Osteoblast (primary cell): ENCODE results near the gene CDCA3. TPM values are rescaled to one million over a fixed set of nuclear protein-coding genes. Genes with fewer than 3 reads are reported as not detected.

Experiments used
- DNase-seq: peaks from one replicate; pipeline ENCODE4 v3.0.0; 2011; ENCODE audit warnings: low spot score, mixed read lengths; ENCODE audit not compliant: insufficient read length; ENCODE audit errors: missing footprints
- H2AFZ ChIP-seq: 2 replicates; pipeline ENCODE4 v1.6.0; 2011; ENCODE audit warnings: mild to moderate bottlenecking, low read length
- H3K27ac ChIP-seq: 2 replicates; pipeline ENCODE4 v1.5.1; 2011; ENCODE audit warnings: mild to moderate bottlenecking, low read depth, low read length, moderate library complexity
- H3K27me3 ChIP-seq: 2 replicates; pipeline ENCODE4 v1.6.0; 2012; ENCODE audit warnings: mild to moderate bottlenecking, control low read depth, inconsistent platforms, low read length, moderate library complexity; ENCODE audit not compliant: insufficient read depth
- H3K36me3 ChIP-seq: 2 replicates; pipeline ENCODE4 v1.5.1; 2011; ENCODE audit warnings: mild to moderate bottlenecking, low read length, control low read depth, moderate library complexity; ENCODE audit not compliant: insufficient read depth
- H3K4me1 ChIP-seq: 2 replicates; pipeline ENCODE4 v1.5.1; 2011; ENCODE audit warnings: mild to moderate bottlenecking, low read length, control low read depth, moderate library complexity; ENCODE audit not compliant: insufficient read depth
- H3K4me2 ChIP-seq: 2 replicates; pipeline ENCODE4 v1.6.0; 2011; ENCODE audit warnings: mild to moderate bottlenecking, low read length; ENCODE audit not compliant: insufficient read depth
- H3K4me3 ChIP-seq: fragments of 200-600 bp; sonication (generic); 3 replicates; pipeline ENCODE4 v1.5.1; 2012; ENCODE audit warnings: mild to moderate bottlenecking, low read length, inconsistent platforms; ENCODE audit not compliant: insufficient read depth
- H3K79me2 ChIP-seq: 2 replicates; pipeline ENCODE4 v1.6.0; 2012; ENCODE audit warnings: mild to moderate bottlenecking, low read length, control low read depth, inconsistent platforms; ENCODE audit not compliant: insufficient read depth
- H3K9me3 ChIP-seq: 2 replicates; pipeline ENCODE4 v1.5.1; 2011; ENCODE audit warnings: low read depth, low read length, control low read depth
- H4K20me1 ChIP-seq: 2 replicates; pipeline ENCODE4 v1.6.0; 2012; ENCODE audit warnings: mild to moderate bottlenecking, low read length, control low read depth; ENCODE audit not compliant: insufficient read depth
- CTCF ChIP-seq: IDR thresholded peaks from 2 replicates; pipeline ENCODE4 v1.5.1; 2011; ENCODE audit warnings: mild to moderate bottlenecking, low read depth, low read length, moderate library complexity; ENCODE audit errors: extremely low read depth
- total RNA-seq: library from RNA; depleted of rRNA; stranded (reverse); fragments of >200 nt; gene quantifications from 2 replicates; pipeline ENCODE4 v1.2.3, GENCODE V29; 2012

The CDCA3 gene
- total RNA-seq = 4.0 and 5.0 TPM in 2 replicates

- TF ChIP-seq CTCF = no peak
- Histone ChIP-seq H3K36me3 (peaks cover 50% of the 10 kb centered on the region), H3K4me1 (peaks cover 26% of the 10 kb centered on the region), H3K9me3 (no peaks in the 10 kb centered on the region), H3K27ac (peak within 1 kb of the TSS; percentile 90), H3K79me2 (peaks cover 64% of the 10 kb centered on the region), H2AFZ (peak within 1 kb of the TSS; percentile 95), H3K27me3 (no peaks in the 10 kb centered on the region), H4K20me1 (peaks cover 3% of the 10 kb centered on the region), H3K4me3 (peak within 1 kb of the TSS; percentile 84), H3K4me2 (peak within 1 kb of the TSS; percentile 99)
- peak; percentile 100 for DNase-seq
Observed at GRCh38 chr12:6851153-6851920, at the start of gene CDCA3. Gene CDCA3, minus strand, starts transcription at chr12:6851286. Its CDS starts 334 bp downstream, at chr12:6850952.

- TF ChIP-seq CTCF = no peak
- Histone ChIP-seq H3K27me3 (no peaks in the 10 kb centered on the region), H4K20me1 (no peaks in the 10 kb centered on the region), H3K4me2 (no peak overlapping the region), H3K4me1 (peaks cover 6% of the 10 kb centered on the region), H3K36me3 (no peaks in the 10 kb centered on the region), H3K9me3 (no peaks in the 10 kb centered on the region), H3K4me3 (no peak overlapping the region), H3K79me2 (no peaks in the 10 kb centered on the region), H2AFZ (no peak overlapping the region), H3K27ac (no peak overlapping the region)
- DNase-seq = no peak
Observed at GRCh38 chr12:6899837-6900519, 48.9 kb upstream of the CDCA3 start.

- no peaks in the 10 kb centered on the region for H4K20me1 ChIP-seq
- no peak overlapping the region for H3K4me3 ChIP-seq
- H3K9me3 ChIP-seq = no peaks in the 10 kb centered on the region
- H3K27me3 ChIP-seq = no peaks in the 10 kb centered on the region
- DNase-seq = no peak
- H2AFZ ChIP-seq = no peak overlapping the region
- H3K36me3 ChIP-seq = no peaks in the 10 kb centered on the region
- no peak for TF ChIP-seq CTCF
- no peaks in the 10 kb centered on the region for H3K79me2 ChIP-seq
- no peak overlapping the region for H3K4me2 ChIP-seq
- no peak overlapping the region for H3K27ac ChIP-seq
- H3K4me1 ChIP-seq = peaks cover 3% of the 10 kb centered on the region
Observed at GRCh38 chr12:6899427-6899826, 48.3 kb upstream of the CDCA3 start.

GRCh38 chr12:6896846-6897435, 45.9 kb upstream of the CDCA3 start:
- Histone ChIP-seq H3K4me1 (peaks cover 3% of the 10 kb centered on the region), H3K4me3 (no peak overlapping the region), H3K27ac (no peak overlapping the region), H3K9me3 (no peaks in the 10 kb centered on the region), H4K20me1 (no peaks in the 10 kb centered on the region), H3K4me2 (no peak overlapping the region), H3K36me3 (no peaks in the 10 kb centered on the region), H2AFZ (no peak overlapping the region), H3K27me3 (no peaks in the 10 kb centered on the region), H3K79me2 (no peaks in the 10 kb centered on the region)
- no peak for DNase-seq
- no peak for TF ChIP-seq CTCF
